ENCODE measurements around the gene KIF26B. TPM values are rescaled to one million over a fixed set of nuclear protein-coding genes. Genes with fewer than 3 reads are reported as not detected.

KIF26B gene
- polyA plus RNA-seq, 1 of the 3 experiments (the other 2 are of a cell fraction): 2.6 TPM

GRCh38 chr1:245701631-245702030 lies 546.8 kb downstream of the KIF26B start (continued):
- TF ChIP-seq, protein P1, sequence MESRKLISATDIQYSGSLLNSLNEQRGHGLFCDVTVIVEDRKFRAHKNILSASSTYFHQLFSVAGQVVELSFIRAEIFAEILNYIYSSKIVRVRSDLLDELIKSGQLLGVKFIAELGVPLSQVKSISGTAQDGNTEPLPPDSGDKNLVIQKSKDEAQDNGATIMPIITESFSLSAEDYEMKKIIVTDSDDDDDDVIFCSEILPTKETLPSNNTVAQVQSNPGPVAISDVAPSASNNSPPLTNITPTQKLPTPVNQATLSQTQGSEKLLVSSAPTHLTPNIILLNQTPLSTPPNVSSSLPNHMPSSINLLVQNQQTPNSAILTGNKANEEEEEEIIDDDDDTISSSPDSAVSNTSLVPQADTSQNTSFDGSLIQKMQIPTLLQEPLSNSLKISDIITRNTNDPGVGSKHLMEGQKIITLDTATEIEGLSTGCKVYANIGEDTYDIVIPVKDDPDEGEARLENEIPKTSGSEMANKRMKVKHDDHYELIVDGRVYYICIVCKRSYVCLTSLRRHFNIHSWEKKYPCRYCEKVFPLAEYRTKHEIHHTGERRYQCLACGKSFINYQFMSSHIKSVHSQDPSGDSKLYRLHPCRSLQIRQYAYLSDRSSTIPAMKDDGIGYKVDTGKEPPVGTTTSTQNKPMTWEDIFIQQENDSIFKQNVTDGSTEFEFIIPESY (IDR thresholded peaks at IDR 0.05; ENCODE audit: borderline replicate concordance, low read depth): no peak
- TF ChIP-seq MEF2A (IDR thresholded peaks at IDR 0.05; ENCODE audit: borderline replicate concordance, low read depth): no peak
- TF ChIP-seq RFX5 (IDR thresholded peaks at IDR 0.05; ENCODE audit: low read length): no peak
- no peak for TF ChIP-seq YY1 (IDR thresholded peaks at IDR 0.05; ENCODE audit: low read depth)
- no peak for TF ChIP-seq USF2 (IDR thresholded peaks at IDR 0.05; ENCODE audit: borderline replicate concordance, low read depth, low read length)
- no peak for TF ChIP-seq SIN3A (IDR thresholded peaks at IDR 0.05; ENCODE audit: borderline replicate concordance, low read depth, low read length)
- TF ChIP-seq EZH2phosphoT487 (IDR thresholded peaks at IDR 0.05; ENCODE audit: borderline replicate concordance, low read depth): no peak
- TF ChIP-seq USF1 (IDR thresholded peaks at IDR 0.05; ENCODE audit: borderline replicate concordance, low read depth): no peak
- TF ChIP-seq MXI1 (IDR thresholded peaks at IDR 0.05; ENCODE audit: low read depth, low read length): no peak
- no peak for TF ChIP-seq GABPA (IDR thresholded peaks at IDR 0.05; ENCODE audit: low read depth)
- no peak for TF ChIP-seq FOXM1 (IDR thresholded peaks at IDR 0.05; ENCODE audit: low read depth)
- no peak for TF ChIP-seq TEAD4 (IDR thresholded peaks at IDR 0.05; ENCODE audit: borderline replicate concordance, insufficient read depth)
- TF ChIP-seq SMC3 (IDR thresholded peaks at IDR 0.05; ENCODE audit: low read depth, low read length): no peak

DNA sequence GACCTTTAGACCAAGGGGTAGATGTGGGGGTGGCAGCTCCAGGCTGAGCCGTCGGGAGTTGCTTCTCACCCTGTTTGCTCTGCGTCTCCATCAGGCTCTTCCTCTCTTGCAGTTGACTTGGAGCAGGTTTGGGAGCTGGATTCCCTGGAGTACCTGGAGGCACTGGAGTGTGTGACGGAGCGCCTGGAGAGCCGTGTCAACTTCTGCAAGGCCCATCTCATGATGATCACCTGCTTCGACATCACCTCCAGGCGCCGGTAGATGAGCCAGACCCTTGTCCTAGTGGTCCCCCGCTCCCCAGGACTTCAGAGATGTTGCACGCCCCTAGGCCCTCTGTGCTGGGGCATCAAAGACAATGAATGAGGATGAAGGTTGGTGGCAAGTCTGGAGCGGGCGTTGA lies 547.6 kb downstream of the KIF26B start:
- WGBS (ENCODE audit: low lambda C conversion rate): 96% methylated on average over 13 of the region's 13 CpGs
- no peak for DNase-seq
- no peak overlapping the region for H2AFZ ChIP-seq (ENCODE audit: low read depth)
- peaks cover 0 to 72% of the 10 kb centered on the region in 2 experiments for H3K36me3 ChIP-seq (replicated peaks in 1 of 2; ENCODE audit: control insufficient read depth in 1 of 2, insufficient read depth in 2 of 2, low read length in 1 of 2)
- no peaks in the 10 kb centered on the region for H3K9me3 ChIP-seq
- H3K4me2 ChIP-seq: no peak overlapping the region
- H3K9ac ChIP-seq: no peak overlapping the region
- H4K20me1 ChIP-seq (ENCODE audit: insufficient read depth): no peaks in the 10 kb centered on the region
- no peaks in the 10 kb centered on the region for H3K79me2 ChIP-seq (ENCODE audit: insufficient read depth)
- TF ChIP-seq, protein P2, sequence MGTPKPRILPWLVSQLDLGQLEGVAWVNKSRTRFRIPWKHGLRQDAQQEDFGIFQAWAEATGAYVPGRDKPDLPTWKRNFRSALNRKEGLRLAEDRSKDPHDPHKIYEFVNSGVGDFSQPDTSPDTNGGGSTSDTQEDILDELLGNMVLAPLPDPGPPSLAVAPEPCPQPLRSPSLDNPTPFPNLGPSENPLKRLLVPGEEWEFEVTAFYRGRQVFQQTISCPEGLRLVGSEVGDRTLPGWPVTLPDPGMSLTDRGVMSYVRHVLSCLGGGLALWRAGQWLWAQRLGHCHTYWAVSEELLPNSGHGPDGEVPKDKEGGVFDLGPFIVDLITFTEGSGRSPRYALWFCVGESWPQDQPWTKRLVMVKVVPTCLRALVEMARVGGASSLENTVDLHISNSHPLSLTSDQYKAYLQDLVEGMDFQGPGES (IDR thresholded peaks at IDR 0.05; ENCODE audit: low read depth, low read length): no peak
- TF ChIP-seq RXRA (IDR thresholded peaks at IDR 0.05; ENCODE audit: borderline replicate concordance, low read depth) (no peak), JUND (IDR thresholded peaks at IDR 0.05) (no peak), RAD21 (IDR thresholded peaks at IDR 0.05; ENCODE audit: low read length) (no peak), GATA2 (CRISPR knock-in tag; IDR thresholded peaks at IDR 0.05) (no peak), MXI1 (IDR thresholded peaks at IDR 0.05; ENCODE audit: low read depth, low read length) (no peak), FOXM1 (IDR thresholded peaks at IDR 0.05; ENCODE audit: low read depth) (no peak), USF1 (IDR thresholded peaks at IDR 0.05; ENCODE audit: borderline replicate concordance, low read depth) (no peak), RFX5 (IDR thresholded peaks at IDR 0.05; ENCODE audit: low read length) (no peak)
- TF ChIP-seq, protein P3, sequence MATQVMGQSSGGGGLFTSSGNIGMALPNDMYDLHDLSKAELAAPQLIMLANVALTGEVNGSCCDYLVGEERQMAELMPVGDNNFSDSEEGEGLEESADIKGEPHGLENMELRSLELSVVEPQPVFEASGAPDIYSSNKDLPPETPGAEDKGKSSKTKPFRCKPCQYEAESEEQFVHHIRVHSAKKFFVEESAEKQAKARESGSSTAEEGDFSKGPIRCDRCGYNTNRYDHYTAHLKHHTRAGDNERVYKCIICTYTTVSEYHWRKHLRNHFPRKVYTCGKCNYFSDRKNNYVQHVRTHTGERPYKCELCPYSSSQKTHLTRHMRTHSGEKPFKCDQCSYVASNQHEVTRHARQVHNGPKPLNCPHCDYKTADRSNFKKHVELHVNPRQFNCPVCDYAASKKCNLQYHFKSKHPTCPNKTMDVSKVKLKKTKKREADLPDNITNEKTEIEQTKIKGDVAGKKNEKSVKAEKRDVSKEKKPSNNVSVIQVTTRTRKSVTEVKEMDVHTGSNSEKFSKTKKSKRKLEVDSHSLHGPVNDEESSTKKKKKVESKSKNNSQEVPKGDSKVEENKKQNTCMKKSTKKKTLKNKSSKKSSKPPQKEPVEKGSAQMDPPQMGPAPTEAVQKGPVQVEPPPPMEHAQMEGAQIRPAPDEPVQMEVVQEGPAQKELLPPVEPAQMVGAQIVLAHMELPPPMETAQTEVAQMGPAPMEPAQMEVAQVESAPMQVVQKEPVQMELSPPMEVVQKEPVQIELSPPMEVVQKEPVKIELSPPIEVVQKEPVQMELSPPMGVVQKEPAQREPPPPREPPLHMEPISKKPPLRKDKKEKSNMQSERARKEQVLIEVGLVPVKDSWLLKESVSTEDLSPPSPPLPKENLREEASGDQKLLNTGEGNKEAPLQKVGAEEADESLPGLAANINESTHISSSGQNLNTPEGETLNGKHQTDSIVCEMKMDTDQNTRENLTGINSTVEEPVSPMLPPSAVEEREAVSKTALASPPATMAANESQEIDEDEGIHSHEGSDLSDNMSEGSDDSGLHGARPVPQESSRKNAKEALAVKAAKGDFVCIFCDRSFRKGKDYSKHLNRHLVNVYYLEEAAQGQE (IDR thresholded peaks at IDR 0.05; ENCODE audit: low read depth, low read length): no peak
- H3K4me3 ChIP-seq (ENCODE audit: low read depth in 2 of 2, low read length in 1 of 2): no peak overlapping the region
- H3K9me2 ChIP-seq: no peaks in the 10 kb centered on the region
- peaks cover 4% of the 10 kb centered on the region for H3F3A ChIP-seq (replicated peaks; ENCODE audit: insufficient read depth)
- H3K27me3 ChIP-seq (ENCODE audit: insufficient read depth): no peaks in the 10 kb centered on the region
- POLR2A ChIA-PET: no interaction called here
- peaks cover 7 to 12% of the 10 kb centered on the region in 2 experiments; a peak in 3 of 4 replicates for H3K4me1 ChIP-seq (ENCODE audit: control insufficient read depth in 1 of 2, insufficient read depth in 2 of 2, low read depth in 1 of 2, low read length in 1 of 2)
- H3K27ac ChIP-seq (ENCODE audit: low read depth in 2 of 2, low read length in 1 of 2): no peak overlapping the region; a peak in 1 of 4 replicates
- CTCF ChIA-PET: no interaction called here

Measured in SK-N-SH (cell line).